GM21423 (cell line): ENCODE data around the gene PTPN2.
"Not testable (repeated sequence)": the region's sequence is repeated elsewhere in the genome, so short reads cannot be mapped to it uniquely, and the experiment has no call there.

ENCODE experiments used
- ATAC-seq: cut with Tn5 transposase; IDR thresholded peaks from one replicate; pipeline ENCODE4 v1.9.1; 2021; ENCODE audit warnings: mild to moderate bottlenecking, moderate library complexity; ENCODE audit not compliant: unreplicated experiment

PTPN2 gene

GRCh38 chr18:12776821-12777471 is 107.1 kb downstream of the PTPN2 start:
- no peak for ATAC-seq

- ATAC-seq: not testable (repeated sequence)
Measured at GRCh38 chr18:12776415-12776814, 107.6 kb downstream of the PTPN2 start.

GRCh38 chr18:12774982-12775381 is 109.1 kb downstream of the PTPN2 start:
- no peak for ATAC-seq

GRCh38 chr18:12773369-12773768 is 110.7 kb downstream of the PTPN2 start:
- ATAC-seq: no peak

- ATAC-seq: no peak
Measured at GRCh38 chr18:12772111-12772510, 111.9 kb downstream of the PTPN2 start.

- no peak for ATAC-seq
Measured at GRCh38 chr18:12770469-12771219, 113.4 kb downstream of the PTPN2 start.

GRCh38 chr18:12769644-12770440 is 114.2 kb downstream of the PTPN2 start:
- no peak for ATAC-seq

- no peak for ATAC-seq
Measured at GRCh38 chr18:12769136-12769535, 114.9 kb downstream of the PTPN2 start.

GRCh38 chr18:12768625-12769024 is 115.4 kb downstream of the PTPN2 start:
- no peak for ATAC-seq

- ATAC-seq: no peak
Measured at GRCh38 chr18:12767580-12768155, 116.4 kb downstream of the PTPN2 start.

GRCh38 chr18:12766986-12767433 is 117.0 kb downstream of the PTPN2 start:
- no peak for ATAC-seq

GRCh38 chr18:12765586-12765985 is 118.5 kb downstream of the PTPN2 start:
- no peak for ATAC-seq

- ATAC-seq: no peak
Measured at GRCh38 chr18:12765126-12765525, 118.9 kb downstream of the PTPN2 start.

- not testable (repeated sequence) for ATAC-seq
Measured at GRCh38 chr18:12758566-12758965, 125.5 kb downstream of the PTPN2 start.

GRCh38 chr18:12756619-12757239 is 127.3 kb downstream of the PTPN2 start:
- not testable (repeated sequence) for ATAC-seq

GRCh38 chr18:12755606-12756005 is 128.4 kb downstream of the PTPN2 start:
- not testable (repeated sequence) for ATAC-seq

GRCh38 chr18:12754511-12754910 is 129.5 kb downstream of the PTPN2 start:
- no peak for ATAC-seq

GRCh38 chr18:12751891-12752290 is 132.1 kb downstream of the PTPN2 start:
- ATAC-seq: no peak

GRCh38 chr18:12751503-12751884 is 132.5 kb downstream of the PTPN2 start:
- ATAC-seq: no peak

GRCh38 chr18:12750715-12751502 is 133.1 kb downstream of the PTPN2 start:
- no peak for ATAC-seq
